CD8-positive, alpha-beta memory T cell (primary cell): ENCODE data around the gene SAMD4A. TPM values are rescaled to one million over a fixed set of nuclear protein-coding genes. Genes with fewer than 3 reads are reported as not detected.

Source experiments
- CTCF ChIA-PET: fragments of 350-600 bp; sonication (Branson Sonifier 250); formaldehyde crosslinking; loops from one replicate; lab custom pipeline; 2021; ENCODE audit warnings: antibody characterized with exemption; lab: Charles Lee
- POLR2A ChIA-PET: fragments of 350-600 bp; sonication (Branson Sonifier 250); formaldehyde crosslinking; loops from one replicate; lab custom pipeline; 2021; ENCODE audit warnings: antibody characterized with exemption; lab: Charles Lee
- DNase-seq, 5 donors: peaks; one replicate each; pipeline versions ENCODE4 v3.0.0 to v3.0.0-alpha.2; 2020 to 2022; ENCODE audit warnings: mixed read lengths in 1 of 5
- H3K27ac ChIP-seq: one replicate; pipeline ENCODE4 v1.7.0; 2013; ENCODE audit warnings: low read depth, mild to moderate bottlenecking, low read length, moderate library complexity
- H3K27me3 ChIP-seq: 2 replicates; pipeline ENCODE4 v1.7.0; 2013; ENCODE audit warnings: low read length, mild to moderate bottlenecking; ENCODE audit not compliant: insufficient read depth, poor library complexity, severe bottlenecking
- H3K36me3 ChIP-seq: 2 replicates; pipeline ENCODE4 v1.7.0; 2013; ENCODE audit warnings: mild to moderate bottlenecking, low read length, moderate library complexity; ENCODE audit not compliant: insufficient read depth
- H3K4me1 ChIP-seq: 2 replicates; pipeline ENCODE4 v1.7.0; 2013; ENCODE audit warnings: mild to moderate bottlenecking, low read length, moderate library complexity; ENCODE audit not compliant: insufficient read depth
- H3K4me3 ChIP-seq: 2 replicates; pipeline ENCODE4 v1.7.0; 2013; ENCODE audit warnings: mild to moderate bottlenecking, low read length
- H3K9me3 ChIP-seq: 2 replicates; pipeline ENCODE4 v1.7.0; 2013; ENCODE audit warnings: mild to moderate bottlenecking, low read length
- H3K27ac Mint-ChIP-seq, 8 donors: one replicate each; pipeline ENCODE4 v1.8.0; 2020 to 2021; ENCODE audit warnings: mixed read lengths in 8 of 8, mild to moderate bottlenecking in 6 of 8, inconsistent platforms in 3 of 8, moderate library complexity in 3 of 8
- H3K27me3 Mint-ChIP-seq, 2 donors: one replicate each; pipeline ENCODE4 v1.8.0; 2020 to 2021; ENCODE audit warnings: mixed read lengths in 2 of 2, mild to moderate bottlenecking in 1 of 2, moderate library complexity in 1 of 2
- H3K36me3 Mint-ChIP-seq, 3 donors: one replicate each; pipeline ENCODE4 v1.8.0; 2020 to 2021; ENCODE audit warnings: mixed read lengths in 3 of 3, inconsistent platforms in 1 of 3, mild to moderate bottlenecking in 1 of 3
- H3K4me1 Mint-ChIP-seq, 3 donors: one replicate each; pipeline ENCODE4 v1.8.0; 2020 to 2021; ENCODE audit warnings: mixed read lengths in 3 of 3, inconsistent platforms in 1 of 3, mild to moderate bottlenecking in 1 of 3
- H3K4me3 Mint-ChIP-seq, 7 donors: one replicate each; pipeline ENCODE4 v1.8.0; 2020 to 2021; ENCODE audit warnings: mixed read lengths in 7 of 7, mild to moderate bottlenecking in 6 of 7, moderate library complexity in 4 of 7, inconsistent platforms in 2 of 7
- H3K9me3 Mint-ChIP-seq, 5 donors: one replicate each; pipeline ENCODE4 v1.8.0; 2020 to 2022; ENCODE audit warnings: mixed read lengths in 5 of 5, mild to moderate bottlenecking in 3 of 5, moderate library complexity in 2 of 5, inconsistent platforms in 1 of 5
- polyA plus RNA-seq: library from polyadenylated mRNA; unstranded; fragments of 300-500 nt; fragmentation: Illumina TruSeq; gene quantifications from one replicate; pipeline ENCODE4 v1.2.3, GENCODE V29; 2021
- total RNA-seq, 2 experiments: library from RNA; stranded (reverse); gene quantifications; one replicate each; pipeline ENCODE4 v1.2.3, GENCODE V29; 2021

The SAMD4A gene
- total and polyA plus RNA-seq, 3 experiments from 2014 or later = 2.4 to 2.7 TPM; not detected in 1

DNA sequence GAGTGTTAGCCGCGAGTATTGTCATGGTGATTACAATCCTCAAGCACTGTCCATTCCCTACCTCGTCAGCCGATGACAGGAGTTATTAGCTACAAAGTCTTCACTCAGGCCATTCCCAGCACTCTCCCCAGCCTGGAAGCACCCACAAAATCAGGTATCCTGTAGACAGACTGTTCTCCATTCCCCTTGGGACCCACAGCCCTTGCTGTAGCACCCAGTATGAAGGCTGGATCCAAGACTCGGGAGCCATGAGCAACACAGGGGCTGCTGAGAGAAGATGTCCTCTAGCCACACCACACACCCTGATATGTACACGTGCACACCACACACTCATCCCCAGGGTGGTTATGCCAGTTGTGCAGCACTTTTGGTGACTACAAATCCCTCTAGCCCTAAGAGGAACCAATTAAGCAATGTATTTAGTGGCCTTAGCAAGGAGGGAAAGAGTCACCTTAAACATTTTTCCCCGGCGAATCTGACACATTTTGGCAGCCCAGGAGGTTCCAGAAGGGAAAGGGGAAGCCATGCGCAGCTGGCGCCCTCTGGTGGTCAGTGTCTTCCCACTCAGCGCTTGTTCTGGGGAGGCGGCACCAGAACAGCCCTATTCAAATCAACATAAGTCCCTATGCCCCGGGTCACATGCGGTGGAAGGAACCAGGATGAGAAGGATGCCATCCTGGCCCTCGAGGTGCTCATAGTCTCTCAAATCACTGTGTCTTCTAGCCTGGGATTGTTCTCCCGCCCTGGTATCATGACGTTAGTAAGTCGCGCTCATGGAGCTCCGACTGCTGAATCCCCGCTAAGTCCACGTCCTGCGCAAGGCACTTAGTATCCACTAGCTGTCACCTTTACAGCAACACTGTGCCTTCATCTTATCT lies 238.8 kb downstream of the SAMD4A start:
- H3K9me3 ChIP-seq = no peaks in the 10 kb centered on the region
- ChIA-PET CTCF (interaction anchor here (0.6 to 2.9 kb wide), 9 partner anchors 11 to 245 kb away, joined by 3 to 12 read pairs (median 4); no protein-coding TSS in a partner anchor), POLR2A (interaction anchor here (0.6 kb wide), 1 partner anchor 76 kb away, joined by 3 read pairs; no protein-coding TSS in a partner anchor)
- no peak overlapping the region for H3K4me3 ChIP-seq
- Mint-ChIP-seq H3K4me1 (peaks cover 4 to 8% (median 5%) of the 10 kb centered on the region in 3 donors), H3K4me3 (peak overlapping the region in 1 of 7 donors; percentile 25), H3K27me3 (peaks cover 9 to 32% of the 10 kb centered on the region in 2 donors), H3K36me3 (peaks cover 0 to 4% (median 0%) of the 10 kb centered on the region in 3 donors), H3K27ac (peak overlapping the region in 1 of 8 donors; percentile 43), H3K9me3 (no peaks in the 10 kb centered on the region)
- H3K4me1 ChIP-seq = peaks cover 4% of the 10 kb centered on the region
- peak; percentile 50 to 73 (median 58) for DNase-seq
- H3K27ac ChIP-seq = no peak overlapping the region
- H3K27me3 ChIP-seq = no peaks in the 10 kb centered on the region
- no peaks in the 10 kb centered on the region for H3K36me3 ChIP-seq

GRCh38 chr14:54806616-54807015 lies 239.7 kb downstream of the SAMD4A start:
- Histone ChIP-seq H3K36me3 (no peaks in the 10 kb centered on the region), H3K9me3 (no peaks in the 10 kb centered on the region), H3K4me3 (no peak overlapping the region), H3K4me1 (peaks cover 4% of the 10 kb centered on the region), H3K27ac (no peak overlapping the region), H3K27me3 (no peaks in the 10 kb centered on the region)
- peaks cover 4 to 8% (median 5%) of the 10 kb centered on the region in 3 donors for H3K4me1 Mint-ChIP-seq
- H3K9me3 Mint-ChIP-seq = no peaks in the 10 kb centered on the region
- H3K36me3 Mint-ChIP-seq = no peaks in the 10 kb centered on the region
- ChIA-PET CTCF (interaction anchor here (0.6 to 2.9 kb wide), 5 partner anchors 15 to 245 kb away, joined by 3 to 12 read pairs (median 4); no protein-coding TSS in a partner anchor), POLR2A (interaction anchor here (0.6 kb wide), 1 partner anchor 75 kb away, joined by 3 read pairs; no protein-coding TSS in a partner anchor)
- H3K4me3 Mint-ChIP-seq = no peak overlapping the region
- no peak overlapping the region for H3K27ac Mint-ChIP-seq
- peaks cover 9 to 33% of the 10 kb centered on the region in 2 donors for H3K27me3 Mint-ChIP-seq
- DNase-seq = no peak

- Histone ChIP-seq H3K27me3 (no peaks in the 10 kb centered on the region), H3K36me3 (no peaks in the 10 kb centered on the region), H3K27ac (no peak overlapping the region), H3K4me1 (peaks cover 4% of the 10 kb centered on the region), H3K4me3 (no peak overlapping the region), H3K9me3 (no peaks in the 10 kb centered on the region)
- DNase-seq = no peak
- Mint-ChIP-seq H3K36me3 (no peaks in the 10 kb centered on the region), H3K27ac (no peak overlapping the region), H3K4me1 (peaks cover 4 to 8% (median 5%) of the 10 kb centered on the region in 3 donors), H3K4me3 (no peak overlapping the region), H3K9me3 (no peaks in the 10 kb centered on the region), H3K27me3 (peaks cover 8 to 31% of the 10 kb centered on the region in 2 donors)
- ChIA-PET POLR2A (no interaction called here), CTCF (interaction anchor here (1.8 to 2.9 kb wide), 2 partner anchors 11 to 243 kb away, joined by 3 to 12 read pairs; no protein-coding TSS in a partner anchor)
Measured at GRCh38 chr14:54807428-54807827, 240.5 kb downstream of the SAMD4A start.

GRCh38 chr14:54807881-54808280 lies 241.0 kb downstream of the SAMD4A start:
- Mint-ChIP-seq H3K27ac (no peak overlapping the region), H3K36me3 (no peaks in the 10 kb centered on the region), H3K9me3 (no peaks in the 10 kb centered on the region), H3K27me3 (peaks cover 8 to 31% of the 10 kb centered on the region in 2 donors), H3K4me1 (peaks cover 4 to 8% (median 5%) of the 10 kb centered on the region in 3 donors), H3K4me3 (no peak overlapping the region)
- H3K36me3 ChIP-seq = no peaks in the 10 kb centered on the region
- H3K27ac ChIP-seq = no peak overlapping the region
- peaks cover 4% of the 10 kb centered on the region for H3K4me1 ChIP-seq
- no peak overlapping the region for H3K4me3 ChIP-seq
- DNase-seq = no peak
- ChIA-PET POLR2A (no interaction called here), CTCF (interaction anchor here (1.8 to 2.9 kb wide), 2 partner anchors 12 to 244 kb away, joined by 3 to 12 read pairs; no protein-coding TSS in a partner anchor)
- H3K9me3 ChIP-seq = no peaks in the 10 kb centered on the region
- H3K27me3 ChIP-seq = no peaks in the 10 kb centered on the region

GRCh38 chr14:54808326-54809161 lies 241.6 kb downstream of the SAMD4A start:
- Histone ChIP-seq H3K9me3 (no peaks in the 10 kb centered on the region), H3K4me3 (no peak overlapping the region), H3K4me1 (peaks cover 4% of the 10 kb centered on the region), H3K27me3 (no peaks in the 10 kb centered on the region), H3K27ac (no peak overlapping the region), H3K36me3 (no peaks in the 10 kb centered on the region)
- Mint-ChIP-seq H3K27me3 (peaks cover 8 to 31% of the 10 kb centered on the region in 2 donors), H3K4me3 (no peak overlapping the region), H3K4me1 (peaks cover 4 to 8% (median 5%) of the 10 kb centered on the region in 3 donors), H3K27ac (no peak overlapping the region), H3K9me3 (no peaks in the 10 kb centered on the region), H3K36me3 (no peaks in the 10 kb centered on the region)
- ChIA-PET POLR2A (interaction anchor here (0.5 kb wide), 1 partner anchor 54 kb away, joined by 7 read pairs; no protein-coding TSS in a partner anchor), CTCF (interaction anchor here (1.8 to 2.9 kb wide), 2 partner anchors 12 to 244 kb away, joined by 3 to 12 read pairs; no protein-coding TSS in a partner anchor)
- no peak for DNase-seq

GRCh38 chr14:54809767-54810166 lies 242.8 kb downstream of the SAMD4A start:
- H3K4me1 ChIP-seq = peaks cover 4% of the 10 kb centered on the region
- H3K27ac ChIP-seq = no peak overlapping the region
- H3K36me3 Mint-ChIP-seq = no peaks in the 10 kb centered on the region
- ChIA-PET POLR2A (no interaction called here), CTCF (no interaction called here)
- H3K27me3 Mint-ChIP-seq = peaks cover 5 to 31% of the 10 kb centered on the region in 2 donors
- no peaks in the 10 kb centered on the region for H3K27me3 ChIP-seq
- H3K27ac Mint-ChIP-seq = peak overlapping the region in 1 of 8 donors; percentile 60
- no peak overlapping the region for H3K4me3 Mint-ChIP-seq
- H3K4me1 Mint-ChIP-seq = peaks cover 4 to 8% (median 5%) of the 10 kb centered on the region in 3 donors
- H3K4me3 ChIP-seq = no peak overlapping the region
- H3K9me3 ChIP-seq = no peaks in the 10 kb centered on the region
- H3K9me3 Mint-ChIP-seq = no peaks in the 10 kb centered on the region
- H3K36me3 ChIP-seq = no peaks in the 10 kb centered on the region
- DNase-seq = no peak

GRCh38 chr14:54812617-54813016 lies 245.7 kb downstream of the SAMD4A start:
- Histone ChIP-seq H3K27ac (no peak overlapping the region), H3K4me1 (no peaks in the 10 kb centered on the region), H3K27me3 (no peaks in the 10 kb centered on the region), H3K9me3 (no peaks in the 10 kb centered on the region), H3K4me3 (no peak overlapping the region), H3K36me3 (no peaks in the 10 kb centered on the region)
- Mint-ChIP-seq H3K9me3 (no peaks in the 10 kb centered on the region), H3K36me3 (peaks cover 0 to 2% (median 0%) of the 10 kb centered on the region in 3 donors), H3K27me3 (peaks cover 9 to 19% of the 10 kb centered on the region in 2 donors), H3K4me1 (no peaks in the 10 kb centered on the region), H3K27ac (no peak overlapping the region), H3K4me3 (no peak overlapping the region)
- CTCF ChIA-PET = no interaction called here
- POLR2A ChIA-PET = interaction anchor here (0.6 kb wide), 1 partner anchor 153 kb away, joined by 5 read pairs; no protein-coding TSS in a partner anchor
- DNase-seq = no peak
